A549 treated with GW870086 at 1 μM for 4 hours (cell line): Measurements from ENCODE around the gene SOAT1. TPM values are rescaled to one million over a fixed set of nuclear protein-coding genes. Genes with fewer than 3 reads are reported as not detected.

Source experiments
- total RNA-seq: library from RNA; stranded (reverse); fragments of 200-300 nt; extraction: Qiagen RNA extraction; gene quantifications from 5 replicates; pipeline ENCODE4 v1.2.3, GENCODE V29; 2022; ENCODE audit warnings: low read depth

The SOAT1 gene
- total RNA-seq, result 15.7 to 33.8 TPM (median 30.4 TPM) in 5 replicates

DNA sequence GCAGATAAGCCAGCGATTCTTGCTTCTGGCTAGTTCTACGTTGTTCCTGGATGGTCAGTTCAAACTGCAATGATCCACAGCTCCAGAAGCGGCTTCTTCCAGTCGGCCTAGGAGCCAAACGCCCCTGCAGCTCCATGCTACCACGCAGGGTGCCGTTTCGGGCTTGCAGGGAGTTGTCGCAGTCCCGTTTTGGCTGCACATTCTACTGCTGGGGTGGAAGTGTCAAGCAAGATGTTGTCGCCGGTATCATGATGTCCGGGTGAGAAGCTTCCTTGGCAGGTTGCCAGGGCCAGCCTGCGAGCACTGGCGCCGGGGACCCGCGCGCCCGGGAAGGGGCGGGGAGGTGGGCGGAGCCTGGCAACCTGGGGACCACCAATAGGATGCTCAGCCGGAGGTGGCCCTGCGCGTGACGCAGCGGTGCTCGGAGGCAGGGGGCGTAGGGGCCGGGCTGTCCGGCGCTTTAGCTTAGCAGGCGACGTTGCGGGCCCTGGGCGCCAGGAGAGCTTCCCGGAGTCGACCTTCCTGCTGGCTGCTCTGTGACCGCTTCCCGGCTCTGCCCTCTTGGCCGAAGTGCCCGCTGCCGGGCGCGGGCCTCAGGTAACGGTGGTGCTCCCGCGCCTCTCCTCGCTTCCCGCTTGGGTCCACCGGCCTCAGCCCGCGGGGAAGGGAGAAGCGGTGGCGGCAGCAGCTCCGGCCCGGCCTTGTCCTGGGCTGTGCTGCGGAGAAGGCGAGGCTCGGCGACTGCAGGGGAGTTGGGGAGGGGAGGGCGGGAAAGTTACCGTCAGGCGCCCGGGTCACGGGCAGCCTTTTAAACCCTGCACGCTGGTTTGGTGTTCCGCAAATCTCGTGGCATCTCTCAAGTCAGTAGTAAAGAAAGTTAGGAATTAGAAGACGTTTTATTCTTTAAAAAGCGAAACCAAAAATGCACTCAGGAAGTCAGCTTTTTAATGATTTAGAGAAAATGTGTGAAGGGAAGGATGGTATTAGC lies at the start of gene SOAT1:
Gene SOAT1, plus strand, starts transcription at position 458 of the 988 bp plus-strand sequence. CDS start 8,888 bp downstream, outside the sequence.

DNA sequence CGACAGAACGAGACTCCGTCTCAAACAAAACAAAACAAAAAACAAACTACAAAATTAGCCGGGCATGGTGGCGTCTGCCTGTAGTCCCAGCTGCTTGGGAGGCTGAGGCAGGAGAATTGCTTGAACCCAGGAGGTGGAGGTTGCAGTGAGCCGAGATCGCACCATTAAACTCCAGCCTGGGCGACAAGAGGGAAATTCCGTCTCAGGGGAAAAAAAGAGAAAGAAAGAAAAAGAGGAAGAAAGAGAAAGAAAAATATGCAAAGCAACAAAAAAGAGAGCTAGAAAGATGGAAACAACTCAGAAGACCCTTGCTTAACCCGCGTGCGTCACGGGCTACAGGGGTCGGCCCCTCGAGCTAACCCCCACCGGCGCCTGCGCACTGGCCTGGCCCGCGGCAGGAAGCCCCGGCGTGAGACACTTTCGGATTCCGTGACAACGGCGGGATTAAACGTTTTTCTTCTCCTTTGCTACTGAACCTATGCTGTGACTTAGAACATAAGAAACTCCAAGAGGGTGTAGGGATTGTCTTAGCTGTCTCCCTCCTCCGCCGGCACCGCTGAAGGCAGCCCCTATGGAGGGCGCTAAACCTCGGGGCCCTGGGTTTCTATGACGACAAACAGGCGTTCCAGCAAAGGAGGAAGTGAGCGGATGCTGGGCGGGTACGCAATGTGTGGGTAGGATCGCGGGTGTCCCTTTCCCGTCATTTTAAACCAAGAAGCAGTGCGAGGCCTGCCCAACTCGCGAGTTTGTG lies 71.9 kb downstream of the SOAT1 start, which contains the start of gene AXDND1:
Gene AXDND1, plus strand, starts transcription at position 630 of the 751 bp plus-strand sequence. CDS start 539 bp downstream, outside the sequence.

Other genes starting within 250 kb of the SOAT1 start
- 40.3 to 45.8 TPM (median 43.2 TPM) in 5 replicates for gene TOR3A, start 211.7 kb upstream of the SOAT1 start, total RNA-seq
- gene ABL2, start 64.1 kb upstream of the SOAT1 start, total RNA-seq, result 15.0 to 22.0 TPM (median 18.3 TPM) in 5 replicates
- gene AXDND1, start 72.2 kb downstream of the SOAT1 start, total RNA-seq, result 0.16 to 0.51 TPM (median 0.33 TPM) in 4 of 5 replicates, not detected in the other